ACC112 (cell line): ENCODE data around the gene TPX2.

Source experiments
- H2AFZ ChIP-seq: fragments of 200-600 bp; sonication (generic); one replicate; pipeline ENCODE4 v1.6.0; 2017; ENCODE audit warnings: antibody characterized with exemption, low read length; ENCODE audit not compliant: unreplicated experiment
- H3K27ac ChIP-seq: fragments of 200-600 bp; sonication (generic); 2 replicates; pipeline ENCODE4 v1.5.1; 2014; ENCODE audit warnings: low read depth, mild to moderate bottlenecking, antibody characterized with exemption, low read length, moderate library complexity
- H3K27me3 ChIP-seq: fragments of 200-600 bp; sonication (generic); 2 replicates; pipeline ENCODE4 v1.6.1; 2014; ENCODE audit warnings: mild to moderate bottlenecking, antibody characterized with exemption, low read length, moderate library complexity, mixed read lengths; ENCODE audit not compliant: insufficient read depth
- H3K36me3 ChIP-seq: fragments of 200-600 bp; sonication (generic); 2 replicates; pipeline ENCODE4 v1.6.1; 2016; ENCODE audit warnings: mild to moderate bottlenecking, antibody characterized with exemption, low read length, moderate library complexity, mixed read lengths; ENCODE audit not compliant: insufficient read depth
- H3K4me1 ChIP-seq: fragments of 200-600 bp; sonication (generic); one replicate; pipeline ENCODE4 v1.6.1; 2016; ENCODE audit warnings: low read length, mixed read lengths; ENCODE audit not compliant: insufficient read depth, unreplicated experiment, control insufficient read depth
- H3K4me3 ChIP-seq: fragments of 200-600 bp; sonication (generic); 2 replicates; pipeline ENCODE4 v1.5.1; 2014; ENCODE audit warnings: mild to moderate bottlenecking, low read depth, low read length
- H3K79me2 ChIP-seq: fragments of 200-600 bp; sonication (generic); one replicate; pipeline ENCODE4 v1.6.0; 2016; ENCODE audit warnings: low read length; ENCODE audit not compliant: control insufficient read depth, unreplicated experiment, insufficient read depth

The TPX2 gene

DNA sequence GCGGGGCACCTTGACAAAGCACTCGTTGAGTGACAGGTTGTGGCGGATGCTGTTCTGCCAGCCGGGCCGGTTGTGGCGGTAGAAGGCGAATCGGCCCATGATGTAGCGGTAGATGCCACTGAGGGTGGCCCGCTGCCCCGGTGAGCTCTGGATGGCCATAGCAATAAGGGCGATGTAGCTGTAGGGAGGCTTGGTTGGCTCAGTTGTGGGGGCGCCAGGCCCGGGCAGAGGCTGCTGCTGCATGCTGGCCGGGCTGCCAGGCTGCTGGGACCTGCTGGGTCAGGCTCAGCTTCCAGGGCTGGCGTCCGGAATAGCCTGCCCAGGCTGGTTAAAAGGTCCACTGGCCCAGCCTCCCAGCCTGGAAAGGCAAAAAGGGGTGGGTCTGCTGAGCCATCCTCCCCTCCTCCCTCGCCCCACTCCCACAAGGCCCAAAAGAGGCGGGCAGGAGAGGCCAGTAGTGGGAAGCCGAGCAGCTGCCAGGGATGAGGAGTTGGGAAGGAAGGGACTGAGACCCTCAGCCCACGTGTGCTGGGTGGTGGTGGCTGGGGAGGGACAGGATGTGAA, 106.3 kb downstream of the TPX2 start, which contains the start of gene FOXS1:
FOXS1 (minus strand) TSS at position 305 of the 564 bp plus-strand sequence; CDS start at position 243, 62 bp downstream.
- H3K27ac ChIP-seq, result no peak within 1 kb of the TSS
- no peaks in the 10 kb centered on the region for H3K79me2 ChIP-seq
- H3K4me1 ChIP-seq, result peaks cover 34% of the 10 kb centered on the region
- no peaks in the 10 kb centered on the region for H3K36me3 ChIP-seq
- no peak within 1 kb of the TSS for H2AFZ ChIP-seq
- peaks cover 16% of the 10 kb centered on the region; the same call in 1 of the 2 replicates for H3K27me3 ChIP-seq
- H3K4me3 ChIP-seq, result no peak within 1 kb of the TSS

DNA sequence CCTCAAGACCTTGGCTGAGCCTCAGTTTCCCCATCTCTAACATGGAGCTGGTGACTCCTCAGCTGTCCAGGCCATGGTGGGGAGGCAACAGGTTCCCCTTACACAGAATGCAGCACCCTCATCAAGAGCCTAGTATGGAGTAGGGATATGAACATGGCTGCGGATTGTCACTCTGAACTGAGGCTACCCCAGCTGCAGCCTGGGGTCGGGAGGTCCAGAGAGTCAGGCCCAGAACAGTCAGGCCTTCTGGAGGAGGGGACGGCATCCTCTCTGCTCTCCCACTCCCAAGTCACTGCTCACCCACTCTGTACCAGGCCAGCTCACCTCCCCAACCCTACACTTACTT, 107.7 kb downstream of the TPX2 start:
- Histone ChIP-seq H3K27me3 (peaks cover 23% of the 10 kb centered on the region), H3K4me1 (peaks cover 22% of the 10 kb centered on the region), H3K36me3 (no peaks in the 10 kb centered on the region), H3K79me2 (no peaks in the 10 kb centered on the region), H3K4me3 (no peak overlapping the region), H3K27ac (no peak overlapping the region), H2AFZ (no peak overlapping the region)

DNA sequence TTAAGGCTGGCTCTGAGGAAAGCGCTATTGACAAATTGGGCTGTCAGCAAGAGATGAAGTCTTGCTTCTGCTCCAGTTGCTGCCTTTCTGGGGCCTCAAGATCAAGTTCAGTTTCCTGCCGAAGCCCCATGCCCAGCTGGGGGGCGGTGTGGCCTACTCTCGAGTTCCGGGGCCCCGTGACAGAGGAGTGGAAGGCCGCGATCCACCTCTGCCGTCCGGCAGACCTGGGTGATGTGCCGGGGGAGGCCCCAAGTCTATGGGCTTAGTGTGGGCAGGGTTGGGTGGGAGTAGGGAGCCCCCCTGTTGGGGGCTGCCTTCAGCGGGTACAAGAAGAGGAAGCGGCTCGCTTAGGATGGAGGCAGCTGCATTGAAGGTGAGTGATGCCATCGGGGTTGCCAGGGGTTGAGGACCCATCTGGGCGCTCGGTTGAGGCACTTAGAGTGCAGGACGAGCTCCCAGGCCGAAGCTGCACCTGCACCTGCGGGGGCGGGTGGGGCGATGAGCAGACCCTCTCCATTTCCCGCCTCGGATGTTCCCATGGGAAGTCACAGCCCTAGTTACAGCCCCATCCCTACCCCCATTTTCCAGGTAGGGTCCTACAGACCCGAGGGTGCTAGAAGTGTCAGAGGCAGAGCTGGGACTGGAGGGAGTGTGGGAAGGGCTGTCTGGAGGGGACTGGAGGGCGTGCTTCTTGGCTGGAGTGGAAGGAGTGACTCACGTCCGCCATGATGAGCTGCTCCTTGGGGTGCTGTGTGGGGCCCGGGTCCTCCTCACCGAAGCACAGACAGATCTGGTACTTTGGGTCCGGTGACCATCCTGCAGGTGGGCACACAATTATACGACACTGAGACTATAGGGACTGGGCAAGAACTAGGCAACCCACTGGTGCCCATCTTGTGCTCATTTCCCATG, 109.3 kb downstream of the TPX2 start:
- Histone ChIP-seq H3K4me1 (peaks cover 7% of the 10 kb centered on the region), H3K27me3 (peaks cover 23% of the 10 kb centered on the region), H2AFZ (no peak overlapping the region), H3K36me3 (no peaks in the 10 kb centered on the region), H3K79me2 (no peaks in the 10 kb centered on the region), H3K27ac (no peak overlapping the region), H3K4me3 (no peak overlapping the region)

DNA sequence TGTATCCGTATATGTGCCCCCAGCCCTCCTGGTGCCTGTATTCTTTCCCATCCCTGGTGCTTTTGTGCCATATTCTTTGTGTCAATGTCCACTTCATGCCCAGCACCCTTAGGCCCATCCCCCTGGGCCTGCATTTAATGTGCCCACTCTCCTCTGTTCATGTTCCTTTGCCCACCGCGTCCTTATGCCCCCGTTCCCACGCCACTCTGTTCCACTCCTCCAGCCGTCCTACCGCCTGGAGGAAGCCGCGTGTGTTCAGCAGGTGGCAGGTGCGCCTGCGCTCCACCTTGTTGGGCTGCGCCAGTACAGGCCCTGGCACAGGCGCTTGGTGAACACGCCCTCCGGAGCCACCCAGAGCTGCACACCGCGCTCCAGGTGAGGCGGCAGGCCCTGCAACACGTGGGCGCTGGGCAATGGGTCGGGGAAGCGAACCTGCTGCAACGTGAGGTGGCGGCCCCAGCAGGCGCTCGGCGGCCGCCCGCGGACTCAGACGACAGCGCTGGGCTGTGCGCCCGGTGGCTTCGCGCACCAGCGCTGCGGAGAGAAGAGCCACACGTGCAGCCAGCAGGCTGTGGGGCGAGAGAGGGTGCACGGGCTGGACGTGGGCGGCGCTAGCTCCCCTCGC, 110.3 kb downstream of the TPX2 start:
- Histone ChIP-seq H3K4me3 (no peak overlapping the region), H3K4me1 (no peaks in the 10 kb centered on the region), H3K27ac (no peak overlapping the region), H3K79me2 (no peaks in the 10 kb centered on the region), H3K36me3 (no peaks in the 10 kb centered on the region), H2AFZ (no peak overlapping the region), H3K27me3 (peaks cover 32% of the 10 kb centered on the region)
